GM15510 (cell line): Measurements from ENCODE around the gene COL5A1.

Experiments
- POLR2A ChIP-seq: IDR thresholded peaks from 3 replicates; pipeline ENCODE4 v1.6.1; 2011; ENCODE audit warnings: borderline replicate concordance; ENCODE audit not compliant: insufficient read length; ENCODE audit errors: extremely low read depth

The COL5A1 gene

DNA sequence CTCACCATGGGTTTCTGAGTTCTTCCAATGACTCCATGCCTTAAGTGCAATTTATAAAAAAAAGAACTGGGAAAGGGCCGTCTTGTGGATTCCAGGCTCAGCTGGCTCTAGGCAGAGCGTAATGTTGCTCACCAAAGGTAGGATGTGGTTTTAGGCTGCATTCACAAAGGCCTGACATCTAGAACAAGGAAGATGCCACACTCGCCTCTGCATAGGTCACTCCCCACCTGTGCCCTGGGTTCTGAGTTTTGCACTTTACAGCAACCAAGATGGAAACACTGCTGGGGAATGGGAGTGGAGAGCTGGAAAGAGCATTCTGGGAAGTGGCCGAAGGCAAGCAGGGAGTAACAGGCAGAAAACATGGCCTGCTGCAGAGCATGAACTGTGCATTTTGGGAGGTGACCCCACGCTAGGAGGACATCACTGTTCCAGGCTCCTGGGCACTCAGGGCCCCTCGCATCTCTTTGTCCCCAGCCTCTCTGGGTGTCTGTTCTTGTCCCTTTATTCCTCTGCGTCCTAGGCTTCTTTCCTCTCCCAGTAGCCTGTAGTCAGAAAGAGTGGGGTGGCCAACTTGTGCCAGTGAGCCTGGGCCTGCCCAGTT is 251.3 kb downstream of the COL5A1 start:
- no peak for TF ChIP-seq POLR2A
